HG02759 (cell line): ENCODE measurements around the gene CELSR2.
"Not testable (repeated sequence)": the region's sequence is repeated elsewhere in the genome, so short reads cannot be mapped to it uniquely, and the experiment has no call there.

Experiments used
- ATAC-seq: cut with Tn5 transposase; IDR thresholded peaks from one replicate; pipeline ENCODE4 v1.9.1; 2021; ENCODE audit warnings: mild to moderate bottlenecking, moderate library complexity; ENCODE audit not compliant: unreplicated experiment

Gene CELSR2

GRCh38 chr1:109298666-109299557 lies 49.6 kb downstream of the CELSR2 start:
- no peak for ATAC-seq

GRCh38 chr1:109299558-109300343 lies 50.4 kb downstream of the CELSR2 start:
- ATAC-seq, result no peak

DNA sequence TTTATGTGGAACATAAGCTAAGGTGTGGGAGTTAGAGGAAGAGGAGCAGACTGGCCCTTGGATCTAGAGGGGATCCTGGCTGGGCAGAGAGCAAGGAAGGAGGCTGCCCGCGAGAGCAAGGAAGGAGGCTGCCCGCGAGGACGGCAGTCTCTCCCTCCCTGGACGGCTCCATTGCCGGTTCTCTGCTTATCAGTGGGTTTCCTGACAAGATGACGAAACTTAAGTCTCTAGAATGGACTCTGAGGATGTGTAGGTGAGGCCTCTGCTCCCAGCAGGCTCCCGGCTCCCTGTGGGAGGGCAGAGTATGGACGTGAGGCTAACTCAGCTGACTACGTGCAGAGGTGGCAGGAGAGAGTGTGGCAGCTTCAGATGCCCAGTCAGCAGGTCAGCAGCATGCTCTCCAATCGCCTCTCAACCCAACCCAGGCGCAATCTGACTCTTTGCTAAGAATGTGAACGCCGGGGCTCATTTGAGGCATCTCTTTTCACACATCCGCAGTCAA lies 51.4 kb downstream of the CELSR2 start:
- no peak for ATAC-seq

DNA sequence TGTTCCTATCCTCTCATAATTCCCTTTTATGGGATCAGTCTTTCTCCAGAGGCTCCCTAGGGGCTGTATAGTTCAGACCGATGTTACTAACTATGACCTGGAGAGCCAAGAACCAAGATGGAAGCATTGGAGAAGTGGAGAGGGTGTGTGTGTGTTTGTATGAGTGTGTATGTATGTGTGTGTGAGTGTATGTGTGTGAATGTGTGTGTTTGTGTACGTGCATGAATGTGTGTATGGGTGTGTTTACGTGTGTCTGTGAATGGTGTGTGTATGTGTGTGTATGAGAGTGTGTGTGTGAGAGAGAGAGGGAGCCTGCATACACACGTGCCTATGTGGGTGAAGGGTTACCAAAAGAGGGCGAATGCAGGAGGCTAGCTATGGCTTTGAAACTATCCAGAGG lies 52.5 kb downstream of the CELSR2 start:
- no peak for ATAC-seq

DNA sequence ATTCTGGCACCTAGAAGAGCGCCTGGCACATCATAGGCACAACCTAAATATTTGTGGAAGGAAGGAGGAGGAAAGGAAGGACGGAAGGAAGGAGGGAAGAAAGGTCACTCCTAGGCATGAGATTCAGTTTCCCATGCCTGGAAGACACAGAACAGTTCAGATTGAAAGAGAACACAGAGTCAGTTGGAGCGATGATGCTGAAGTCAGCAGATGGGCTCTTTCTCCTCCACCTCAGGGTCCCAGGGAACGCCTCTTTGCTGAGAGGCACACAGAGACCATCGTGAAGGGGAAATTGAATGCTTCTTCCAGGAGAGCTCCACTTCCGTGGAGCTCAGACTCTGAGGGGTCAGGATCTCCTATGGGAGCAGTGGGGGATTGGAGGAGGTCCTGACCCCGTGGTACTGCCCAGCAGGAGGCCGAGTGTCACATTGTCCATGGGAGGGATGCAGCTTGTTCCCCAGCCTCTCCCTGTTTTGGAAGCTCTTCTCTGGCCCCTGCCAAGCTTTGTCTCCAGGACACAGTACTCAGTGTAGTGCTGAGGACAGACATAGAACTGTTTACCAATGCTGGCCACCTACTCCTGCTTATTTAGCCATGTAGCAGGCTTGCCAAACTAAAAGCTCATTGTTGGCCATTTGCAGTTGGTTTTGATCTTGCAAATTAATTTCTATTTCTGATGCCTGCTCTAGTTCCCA lies 55.0 kb downstream of the CELSR2 start:
- no peak for ATAC-seq

DNA sequence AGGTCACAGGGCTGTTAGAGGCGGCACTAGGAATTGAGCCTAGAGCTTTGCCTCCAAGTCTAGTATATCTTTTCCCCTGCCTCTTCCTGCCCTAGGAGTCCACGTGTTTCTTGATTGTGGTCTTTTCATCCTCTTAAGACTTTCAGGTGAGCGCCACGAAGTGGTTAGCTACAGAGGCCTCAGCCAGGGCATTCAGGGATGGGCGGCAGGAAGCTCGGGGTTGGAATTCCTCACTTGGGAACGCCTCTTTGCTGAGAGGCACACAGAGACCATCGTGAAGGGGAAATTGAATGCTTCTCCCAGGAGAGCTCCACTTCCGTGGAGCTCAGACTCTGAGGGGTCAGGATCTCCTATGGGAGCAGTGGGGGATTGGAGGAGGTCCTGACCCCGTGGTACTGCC lies 56.7 kb downstream of the CELSR2 start:
- not testable (repeated sequence) for ATAC-seq

DNA sequence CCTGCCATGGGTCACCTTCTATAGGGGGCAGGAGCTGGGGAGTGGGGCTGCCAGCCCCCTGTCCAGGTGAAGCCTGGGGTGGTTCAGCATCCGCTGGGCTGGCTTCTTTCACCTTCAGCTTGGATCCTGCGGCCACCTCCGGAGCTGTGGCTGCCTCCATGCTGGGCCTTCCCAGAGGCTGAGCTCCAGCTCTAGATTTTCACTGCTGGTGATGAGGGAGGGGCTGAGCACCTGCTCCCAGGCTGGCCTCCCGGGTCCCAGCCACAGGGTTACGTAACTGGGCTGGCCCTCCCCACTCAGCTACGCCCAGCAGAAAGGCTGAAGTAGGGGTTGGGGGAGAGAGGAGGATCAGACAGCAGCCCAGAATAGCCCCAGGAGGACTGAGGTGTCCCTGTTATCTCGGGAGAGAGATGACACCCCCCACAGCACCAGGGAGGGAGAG lies 57.5 kb downstream of the CELSR2 start, which contains the start of gene MYBPHL:
TSS of gene MYBPHL (minus strand) at position 180 of the 442 bp plus-strand sequence. CDS start at position 160, 20 bp downstream.
- ATAC-seq, result no peak

- ATAC-seq, result no peak
Measured at GRCh38 chr1:109307274-109308021, 58.1 kb downstream of the CELSR2 start.

- no peak for ATAC-seq
Measured at GRCh38 chr1:109309347-109309746, 60.0 kb downstream of the CELSR2 start.

GRCh38 chr1:109312246-109312645 lies 62.9 kb downstream of the CELSR2 start:
- no peak for ATAC-seq

- ATAC-seq, result no peak
Measured at GRCh38 chr1:109312978-109313775, 63.8 kb downstream of the CELSR2 start.

DNA sequence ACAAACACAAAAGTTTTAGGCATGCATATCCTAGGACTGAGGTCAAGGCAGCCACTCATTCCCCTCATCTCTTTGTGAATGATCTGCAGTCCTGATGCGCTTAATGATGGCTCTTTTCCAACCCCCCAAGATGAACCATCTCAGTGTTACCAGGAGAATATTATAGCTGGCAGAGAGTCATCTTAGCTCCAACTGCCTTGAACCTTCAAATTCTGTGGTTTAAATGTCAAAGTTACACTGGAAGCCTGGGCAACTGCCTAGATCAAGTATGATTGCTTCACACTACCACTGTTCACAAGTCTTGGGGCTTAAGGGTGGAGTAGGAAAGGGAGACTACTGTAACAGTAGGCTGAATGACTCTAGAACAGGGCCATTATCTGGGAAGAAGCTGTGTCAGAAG lies 65.5 kb downstream of the CELSR2 start:
- no peak for ATAC-seq

- ATAC-seq, result no peak
Measured at GRCh38 chr1:109315288-109315687, 65.9 kb downstream of the CELSR2 start.

DNA sequence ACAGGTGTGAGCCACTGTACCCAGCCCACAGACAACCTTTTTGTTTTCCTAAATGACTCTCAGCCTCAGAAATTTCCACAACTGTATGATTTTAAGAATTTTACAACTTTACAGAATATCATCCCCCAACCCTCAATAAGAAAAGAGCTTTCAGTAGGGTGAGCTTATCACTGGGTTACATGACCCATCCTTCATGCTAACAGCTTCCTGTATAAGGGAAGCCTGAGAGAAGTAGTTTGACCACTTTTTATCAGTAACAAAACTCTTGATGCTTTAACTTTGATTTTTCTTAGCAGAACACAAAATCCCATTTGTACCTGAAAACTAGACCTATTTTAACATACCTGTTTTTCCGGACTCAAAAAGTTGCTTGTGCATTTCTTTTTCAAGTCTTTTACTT lies 67.2 kb downstream of the CELSR2 start:
- ATAC-seq, result no peak

DNA sequence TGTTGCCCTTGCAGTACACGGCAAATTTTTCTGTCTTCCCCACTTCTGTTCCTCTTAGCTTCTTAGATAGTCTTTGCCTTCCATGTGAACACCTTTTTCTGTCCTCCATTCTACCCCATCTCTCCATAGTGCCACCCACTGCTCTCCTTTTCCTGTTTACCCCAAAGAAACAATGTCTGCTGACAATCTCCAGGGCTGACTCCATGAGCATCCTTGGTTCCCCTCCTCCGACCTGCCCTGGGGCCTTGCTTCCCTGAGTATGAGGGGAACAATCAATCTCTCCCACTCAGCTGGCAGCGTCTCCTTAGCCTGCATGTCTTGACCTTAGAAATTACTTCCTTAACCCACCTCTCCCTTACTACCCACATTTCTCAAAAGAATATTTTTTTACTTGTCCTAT lies 69.8 kb downstream of the CELSR2 start:
- ATAC-seq, result no peak

GRCh38 chr1:109322974-109323373 lies 73.6 kb downstream of the CELSR2 start:
- no peak for ATAC-seq
